Urinary bladder (tissue), 4 donors: ENCODE data around the gene NUTM2G. TPM values are rescaled to one million over a fixed set of nuclear protein-coding genes. Genes with fewer than 3 reads are reported as not detected.
"Not testable (repeated sequence)": the region's sequence is repeated elsewhere in the genome, so short reads cannot be mapped to it uniquely, and the experiment has no call there.

ENCODE experiments used
- DNase-seq: peaks from one replicate; pipeline ENCODE4 v3.0.0-alpha.2; 2015; ENCODE audit errors: extremely low spot score
- H3K27ac ChIP-seq: one replicate; pipeline ENCODE4 v1.5.1; 2013; ENCODE audit warnings: low read depth, mild to moderate bottlenecking, moderate library complexity
- H3K36me3 ChIP-seq: one replicate; pipeline ENCODE4 v1.6.1; 2013; ENCODE audit warnings: mild to moderate bottlenecking, moderate library complexity; ENCODE audit not compliant: insufficient read depth
- H3K4me1 ChIP-seq: one replicate; pipeline ENCODE4 v1.6.1; 2013; ENCODE audit warnings: mild to moderate bottlenecking, moderate library complexity; ENCODE audit not compliant: insufficient read depth
- H3K4me3 ChIP-seq: one replicate; pipeline ENCODE4 v1.5.1; 2013; ENCODE audit warnings: low read depth, low read length
- WGBS: extraction: QIAGEN DNeasy Blood & Tissue Kit; methylation state at CpG from one replicate; pipeline ENCODE4 v1.1.7; 2013; 5-methylcytosine and 5-hydroxymethylcytosine counted together
- polyA plus RNA-seq: library from polyadenylated mRNA; stranded (reverse); fragments of 200-250 nt; gene quantifications from one replicate; pipeline ENCODE4 v1.2.3, GENCODE V29; 2013
- total RNA-seq: library from RNA; depleted of rRNA; stranded (reverse); fragments of >200 nt; gene quantifications from one replicate; pipeline ENCODE4 v1.2.3, GENCODE V29; 2014
- donor health status: healthy with polysubstance abuse.
- donor health status: healthy.

NUTM2G gene
- total and polyA plus RNA-seq, 2 donors, result not detected

DNA sequence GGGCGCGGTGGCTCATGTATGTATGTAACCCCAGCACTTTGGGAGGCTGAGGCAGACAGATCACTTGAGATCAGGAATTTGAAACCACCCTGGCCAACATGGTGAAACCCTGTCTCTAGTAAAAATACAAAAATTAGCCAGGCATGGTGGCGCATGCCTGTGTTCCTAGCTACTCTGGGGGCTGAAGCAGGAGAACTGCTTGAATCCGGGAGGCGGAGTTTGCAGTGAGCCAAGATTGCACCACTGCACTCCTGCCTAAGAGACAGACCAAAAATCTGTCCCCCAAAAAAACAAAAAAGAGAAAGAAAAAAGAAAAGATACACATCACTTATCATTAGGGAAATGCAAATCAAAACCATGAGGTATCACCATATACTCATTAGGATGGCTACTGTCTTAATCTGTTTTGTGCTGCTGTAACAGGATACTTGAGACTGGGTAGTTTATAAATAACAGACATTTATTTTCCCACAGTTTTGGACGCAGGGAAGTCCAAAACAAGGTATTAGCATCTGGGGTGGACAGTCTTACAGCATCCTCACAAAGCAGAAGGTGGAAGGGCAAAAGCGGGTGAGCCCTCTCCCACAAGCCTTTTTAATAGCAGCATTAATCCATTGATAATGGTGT, 55.0 kb downstream of the NUTM2G start:
- DNase-seq, H3K36me3 ChIP-seq: not testable (repeated sequence)

DNA sequence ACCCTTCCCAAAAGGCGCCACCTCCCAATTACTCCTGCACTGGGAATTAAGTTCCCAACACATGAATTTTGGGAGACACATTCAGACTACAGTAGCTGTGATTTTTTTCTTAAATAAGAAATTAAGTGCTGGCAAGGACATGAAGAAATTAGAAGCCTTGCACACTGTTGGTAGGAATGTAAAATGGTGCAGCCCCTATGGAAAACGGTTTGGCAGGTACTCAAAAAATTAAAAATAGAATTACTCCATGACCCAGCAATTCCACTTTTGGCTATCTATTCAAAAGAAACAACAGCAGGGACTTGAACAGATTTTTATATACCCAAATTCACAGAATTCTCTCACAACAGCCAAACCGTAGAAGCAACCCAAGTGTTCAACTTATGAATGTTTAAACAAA, 55.5 kb downstream of the NUTM2G start:
- not testable (repeated sequence) for H3K27ac ChIP-seq
- 81% methylated on average over 3 of the region's 3 CpGs for WGBS

More for the DNA sequence above, 55.0 kb downstream of the NUTM2G start:
- WGBS, result 92% methylated on average over 7 of the region's 7 CpGs
- not testable (repeated sequence) for H3K4me1 ChIP-seq, H3K27ac ChIP-seq, H3K4me3 ChIP-seq

DNA sequence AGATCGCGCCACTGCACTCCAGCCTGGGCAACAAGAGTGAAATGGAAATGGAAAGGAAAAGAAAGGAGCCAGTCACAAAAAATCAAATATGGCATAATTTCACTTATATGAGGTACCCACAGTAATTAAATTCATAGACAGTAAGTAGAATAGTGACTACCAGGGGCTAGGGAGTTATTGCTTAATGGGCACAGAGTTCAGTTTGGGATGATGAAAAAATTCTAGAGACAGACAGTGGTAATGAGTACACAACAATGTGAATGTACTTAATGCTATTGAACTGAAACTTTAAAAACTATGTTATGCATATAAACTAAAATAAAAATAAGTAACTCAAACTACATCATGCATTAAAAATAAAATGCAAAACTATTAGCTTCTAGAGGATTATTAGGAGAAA, 56.2 kb downstream of the NUTM2G start:
- not testable (repeated sequence) for DNase-seq, H3K36me3 ChIP-seq, H3K27ac ChIP-seq, H3K4me1 ChIP-seq, H3K4me3 ChIP-seq
- WGBS, result 100% methylated on average over 2 of the region's 2 CpGs

More for the DNA sequence above, 55.5 kb downstream of the NUTM2G start:
- H3K4me3 ChIP-seq, H3K36me3 ChIP-seq, H3K4me1 ChIP-seq, DNase-seq: not testable (repeated sequence)

Other genes with a start within 250 kb of the NUTM2G start
- gene ZNF510, start 150.8 kb upstream of the NUTM2G start, total RNA-seq, result 36.5 TPM
- gene ZNF510, start 150.8 kb upstream of the NUTM2G start, polyA plus RNA-seq, result 6.0 TPM
- gene ZNF782, start 74.3 kb upstream of the NUTM2G start, total RNA-seq, result 29.7 TPM
- gene ZNF782, start 74.3 kb upstream of the NUTM2G start, polyA plus RNA-seq, result 2.4 TPM
- 0.42 TPM for gene CTSV, start 110.3 kb downstream of the NUTM2G start, total RNA-seq
- gene CTSV, start 110.3 kb downstream of the NUTM2G start, polyA plus RNA-seq, result 0.13 TPM